ENCODE data around the gene KIF14. TPM values are rescaled to one million over a fixed set of nuclear protein-coding genes. Genes with fewer than 3 reads are reported as not detected.
"Not testable (repeated sequence)": the region's sequence is repeated elsewhere in the genome, so short reads cannot be mapped to it uniquely, and the experiment has no call there.

Gene KIF14
- total RNA-seq, 4 donors from 2014 or later, result 0.12 to 0.17 (median 0.13) TPM; not detected in 1

GRCh38 chr1:200526709-200527612, 93.6 kb downstream of the KIF14 start:
- peaks cover 2% of the 10 kb centered on the region for H3K27me3 ChIP-seq
- TF ChIP-seq EP300 (IDR thresholded peaks at IDR 0.05) (no peak), POLR2AphosphoS5 (IDR thresholded peaks at IDR 0.05) (no peak), POLR2A (IDR thresholded peaks at IDR 0.05) (no peak)
- TF ChIP-seq, protein P1, sequence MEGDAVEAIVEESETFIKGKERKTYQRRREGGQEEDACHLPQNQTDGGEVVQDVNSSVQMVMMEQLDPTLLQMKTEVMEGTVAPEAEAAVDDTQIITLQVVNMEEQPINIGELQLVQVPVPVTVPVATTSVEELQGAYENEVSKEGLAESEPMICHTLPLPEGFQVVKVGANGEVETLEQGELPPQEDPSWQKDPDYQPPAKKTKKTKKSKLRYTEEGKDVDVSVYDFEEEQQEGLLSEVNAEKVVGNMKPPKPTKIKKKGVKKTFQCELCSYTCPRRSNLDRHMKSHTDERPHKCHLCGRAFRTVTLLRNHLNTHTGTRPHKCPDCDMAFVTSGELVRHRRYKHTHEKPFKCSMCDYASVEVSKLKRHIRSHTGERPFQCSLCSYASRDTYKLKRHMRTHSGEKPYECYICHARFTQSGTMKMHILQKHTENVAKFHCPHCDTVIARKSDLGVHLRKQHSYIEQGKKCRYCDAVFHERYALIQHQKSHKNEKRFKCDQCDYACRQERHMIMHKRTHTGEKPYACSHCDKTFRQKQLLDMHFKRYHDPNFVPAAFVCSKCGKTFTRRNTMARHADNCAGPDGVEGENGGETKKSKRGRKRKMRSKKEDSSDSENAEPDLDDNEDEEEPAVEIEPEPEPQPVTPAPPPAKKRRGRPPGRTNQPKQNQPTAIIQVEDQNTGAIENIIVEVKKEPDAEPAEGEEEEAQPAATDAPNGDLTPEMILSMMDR (IDR thresholded peaks at IDR 0.05), result no peak
- H3K36me3 ChIP-seq, result no peaks in the 10 kb centered on the region
- no peak overlapping the region for H3K27ac ChIP-seq
- H3K4me3 ChIP-seq, result no peak overlapping the region
- no peak for ATAC-seq
- no peaks in the 10 kb centered on the region for H3K9me3 ChIP-seq
- no peaks in the 10 kb centered on the region for H3K4me1 ChIP-seq
- 0 to 100% methylated on average over 1 of the region's 5 CpGs for WGBS, 2 donors (ENCODE audit: low coverage in 1 of 2)

DNA sequence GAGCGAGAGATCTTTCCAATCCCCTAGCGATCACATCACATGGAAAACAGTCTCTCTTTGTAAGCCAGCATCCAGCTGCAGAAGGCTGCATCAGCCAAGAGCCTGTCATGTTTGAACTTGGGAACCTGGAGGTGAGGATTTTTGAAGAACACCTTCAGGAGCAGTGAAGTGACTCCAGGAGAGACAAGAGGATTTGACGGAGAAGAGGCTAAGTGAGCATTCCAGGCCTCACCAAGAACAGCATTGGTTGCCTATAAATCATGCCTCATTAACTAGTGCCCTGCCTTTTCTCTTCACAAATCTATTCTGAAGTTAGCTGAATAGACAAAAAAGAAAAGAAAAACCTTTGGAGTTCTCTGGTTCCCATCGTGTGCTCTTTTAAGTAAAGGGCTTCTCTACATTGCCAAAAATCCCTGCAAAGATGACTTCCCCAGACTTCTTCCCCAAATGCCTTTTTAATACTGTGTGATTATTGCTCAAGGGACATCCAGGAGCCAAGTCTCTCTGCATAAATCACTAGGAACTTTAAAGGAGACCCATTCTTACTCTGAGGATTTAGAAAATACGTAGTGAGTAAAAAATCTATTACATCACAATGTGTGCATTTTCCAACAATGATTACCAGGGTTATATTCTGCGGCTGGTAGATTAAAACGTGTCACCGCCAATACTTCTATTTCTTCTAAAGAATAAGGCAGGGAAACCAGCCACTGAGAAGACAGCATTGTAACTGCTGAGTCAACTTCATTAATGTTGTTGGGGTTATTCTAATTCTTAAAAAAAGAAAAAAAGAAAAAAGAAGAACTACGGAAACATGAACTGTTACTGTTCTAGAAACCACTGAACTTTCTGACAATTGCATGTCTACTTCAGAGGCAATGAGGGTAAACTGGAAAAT, 95.2 kb downstream of the KIF14 start:
- no peak overlapping the region for H3K4me3 ChIP-seq
- TF ChIP-seq, protein P1 (IDR thresholded peaks at IDR 0.05), result no peak
- H3K4me1 ChIP-seq, result no peaks in the 10 kb centered on the region
- 29 to 49% methylated on average over 9 of the region's 9 CpGs for WGBS, 2 donors (ENCODE audit: low coverage in 1 of 2)
- peak; percentile 53 for ATAC-seq
- H3K27ac ChIP-seq, result no peak overlapping the region
- no peaks in the 10 kb centered on the region for H3K27me3 ChIP-seq
- H3K36me3 ChIP-seq, result no peaks in the 10 kb centered on the region
- no peaks in the 10 kb centered on the region for H3K9me3 ChIP-seq

DNA sequence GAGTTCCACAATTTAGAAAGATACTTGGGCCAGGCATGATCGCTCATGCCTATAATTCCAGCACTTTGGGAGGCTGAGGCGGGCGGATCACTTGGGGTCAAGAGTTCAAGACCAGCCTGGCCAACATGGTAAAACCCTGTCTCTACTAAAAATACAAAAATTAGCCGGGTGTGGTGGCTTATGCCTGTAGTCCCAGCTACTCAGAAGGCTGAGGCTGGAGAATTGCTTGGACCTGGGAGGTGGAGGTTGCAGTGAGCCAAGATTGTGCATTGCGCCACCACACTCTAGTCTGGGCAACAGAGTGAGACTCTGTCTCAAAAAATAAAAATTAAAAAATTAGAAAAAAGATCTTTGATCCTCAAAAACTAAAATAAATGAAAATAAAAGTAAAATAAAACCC, 96.0 kb downstream of the KIF14 start:
- not testable (repeated sequence) for H3K36me3 ChIP-seq, H3K4me1 ChIP-seq, H3K27me3 ChIP-seq, H3K9me3 ChIP-seq, H3K27ac ChIP-seq, ATAC-seq, H3K4me3 ChIP-seq
- whole genome bisulfite sequencing, 2 donors (ENCODE audit: low coverage in 1 of 2), result 79 to 80% methylated on average over 3 to 5 of the region's 5 CpGs

- no peak for ATAC-seq
- no peak for TF ChIP-seq EP300 (IDR thresholded peaks at IDR 0.05)
- TF ChIP-seq, protein P1 (IDR thresholded peaks at IDR 0.05), result no peak
- TF ChIP-seq POLR2AphosphoS5 (IDR thresholded peaks at IDR 0.05), result no peak
- no peak for TF ChIP-seq POLR2A (IDR thresholded peaks at IDR 0.05)
Observed at GRCh38 chr1:200524092-200524491, 96.5 kb downstream of the KIF14 start.

GRCh38 chr1:200520735-200521134, 99.8 kb downstream of the KIF14 start:
- Histone ChIP-seq H3K4me3 (no peak overlapping the region), H3K27ac (no peak overlapping the region), H3K36me3 (no peaks in the 10 kb centered on the region), H3K4me1 (no peaks in the 10 kb centered on the region), H3K27me3 (no peaks in the 10 kb centered on the region), H3K9me3 (no peaks in the 10 kb centered on the region)
- ATAC-seq, result no peak
- TF ChIP-seq EP300 (IDR thresholded peaks at IDR 0.05) (no peak), POLR2AphosphoS5 (IDR thresholded peaks at IDR 0.05) (no peak), POLR2A (IDR thresholded peaks at IDR 0.05) (no peak)
- TF ChIP-seq, protein P1 (IDR thresholded peaks at IDR 0.05), result no peak
- WGBS, 2 donors (ENCODE audit: low coverage in 1 of 2), result 92 to 94% methylated on average over 5 to 7 of the region's 8 CpGs

More at GRCh38 chr1:200524092-200524491, 96.5 kb downstream of the KIF14 start:
- Histone ChIP-seq H3K36me3 (no peaks in the 10 kb centered on the region), H3K9me3 (no peaks in the 10 kb centered on the region), H3K4me3 (no peak overlapping the region), H3K27ac (no peak overlapping the region), H3K4me1 (no peaks in the 10 kb centered on the region), H3K27me3 (no peaks in the 10 kb centered on the region)
- 94% methylated on average over 2 of the region's 2 CpGs; no CpG with 5 or more reads in 1 of the 2 donors for WGBS, 2 donors (ENCODE audit: low coverage in 1 of 2)
